GM19324 (cell line): ENCODE results near the gene CERT1.
A peak's percentile ranks its signal among the peaks of the same experiment; 100 is the strongest.

Experiments used
- ATAC-seq: cut with Tn5 transposase; IDR thresholded peaks from one replicate; pipeline ENCODE4 v1.9.1; 2021; ENCODE audit warnings: mild to moderate bottlenecking, moderate library complexity; ENCODE audit not compliant: unreplicated experiment, low FRiP score

Gene CERT1

DNA sequence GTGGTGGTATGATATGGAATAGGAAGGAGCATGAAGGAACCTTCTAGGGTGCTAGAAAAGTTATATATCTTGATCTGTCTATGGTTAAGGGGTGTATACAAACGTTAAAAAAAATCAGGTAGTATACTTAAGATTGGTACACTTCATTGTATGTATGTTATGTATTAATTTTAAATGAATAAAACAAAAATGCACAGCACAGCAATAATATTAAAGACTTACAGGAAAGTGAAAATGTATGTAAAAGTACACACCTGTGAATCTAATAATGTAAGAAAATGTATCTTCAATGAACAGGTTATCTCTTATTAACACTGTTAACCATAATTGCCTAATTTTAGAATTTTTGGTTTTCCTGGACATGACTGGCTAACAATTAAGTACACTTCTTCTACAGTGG is 97.2 kb downstream of the CERT1 start:
- no peak for ATAC-seq

DNA sequence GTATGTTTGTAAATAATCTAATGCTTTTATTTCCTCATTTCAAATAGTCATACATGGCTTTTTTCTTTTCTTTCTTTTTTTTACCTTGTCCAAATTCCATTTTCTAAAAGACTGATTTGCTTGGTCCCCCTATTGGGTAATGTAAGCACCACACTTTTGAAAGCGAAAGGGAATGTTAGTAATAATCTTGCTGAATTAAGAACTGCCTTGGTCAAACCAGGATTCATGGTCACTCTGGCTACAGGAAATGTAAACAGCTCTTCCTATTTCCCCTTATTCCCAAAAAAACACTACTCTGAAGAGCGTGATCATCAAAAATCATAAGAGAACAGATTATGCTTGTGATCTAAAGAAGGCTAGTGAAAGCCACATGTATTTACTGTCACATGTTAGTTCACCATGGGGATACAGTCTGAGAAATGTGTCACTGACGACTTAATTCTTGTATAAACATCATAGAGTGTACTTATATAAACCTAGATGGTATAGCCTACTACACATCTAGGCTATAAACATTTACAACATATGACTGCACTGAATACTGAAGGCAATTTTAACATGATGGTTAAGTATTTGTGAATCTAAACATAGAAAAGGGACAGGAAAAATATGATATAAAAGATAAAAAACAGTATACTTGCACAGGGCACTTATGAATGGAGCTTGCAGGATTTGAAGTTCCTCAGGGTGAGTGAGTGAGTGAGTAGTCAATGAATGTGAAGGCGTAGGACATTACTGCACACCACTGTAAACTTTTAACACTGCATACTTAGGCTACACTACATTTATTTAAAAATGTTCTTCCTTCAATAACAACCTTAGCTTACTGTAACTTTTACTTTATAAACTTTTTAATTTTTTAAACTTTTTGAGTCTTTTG is 99.1 kb downstream of the CERT1 start:
- no peak for ATAC-seq

DNA sequence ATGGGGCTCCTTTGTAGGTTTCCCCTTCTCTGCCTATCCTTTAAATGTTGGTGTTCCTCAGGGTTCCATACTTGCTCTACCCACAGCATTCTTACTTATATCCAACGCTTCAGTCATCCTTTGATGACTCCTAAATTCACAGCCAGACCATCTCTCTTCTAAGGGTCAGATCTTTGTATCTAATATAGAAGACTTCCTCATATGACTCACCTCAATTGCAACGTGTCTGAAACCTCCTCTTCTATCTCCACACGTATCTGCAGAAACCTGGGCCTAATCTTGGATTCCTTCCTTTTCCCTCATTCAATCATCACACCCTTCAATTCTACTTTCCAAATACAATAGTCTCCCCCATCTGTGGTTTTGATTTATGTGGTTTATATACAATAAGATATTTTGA is 106.1 kb downstream of the CERT1 start:
- ATAC-seq, result no peak

DNA sequence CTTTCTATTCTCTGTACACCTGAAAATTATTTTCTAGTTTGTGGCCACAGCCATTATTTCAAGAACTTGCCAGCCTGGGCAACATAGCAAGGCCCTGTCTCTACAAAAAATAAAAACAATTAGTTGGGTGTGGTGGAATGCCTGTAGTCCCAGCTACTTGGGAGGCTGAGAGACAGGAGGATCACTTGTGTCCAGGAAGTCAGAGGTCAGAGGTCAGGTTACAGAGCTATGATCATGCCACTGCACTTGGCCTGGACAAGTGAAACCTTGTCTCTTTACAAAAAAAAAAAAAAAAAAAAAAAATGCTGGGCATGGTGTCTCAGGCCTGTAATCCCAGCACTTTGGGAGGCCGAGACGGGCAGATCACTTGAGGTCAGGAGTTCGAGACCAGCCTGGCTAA is 116.2 kb downstream of the CERT1 start:
- no peak for ATAC-seq

DNA sequence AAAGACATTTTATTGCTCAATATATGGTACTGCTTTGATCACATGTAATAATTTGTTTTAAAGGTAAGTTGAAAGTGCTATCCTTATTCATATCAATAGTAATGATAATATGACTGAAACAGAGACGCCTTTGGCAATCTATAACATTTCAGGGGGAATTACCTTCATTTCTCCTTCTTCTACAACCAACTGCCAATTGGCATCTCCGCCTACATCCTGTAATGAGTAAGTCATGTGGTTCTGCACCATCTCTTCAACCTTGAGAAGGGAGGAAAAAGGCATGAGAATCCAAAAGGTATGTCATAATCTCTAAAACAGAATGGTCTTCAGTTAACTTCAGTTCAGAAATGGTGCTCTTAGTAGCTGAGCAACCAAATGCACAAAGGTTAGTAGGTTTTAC is 122.0 kb downstream of the CERT1 start:
- no peak for ATAC-seq

DNA sequence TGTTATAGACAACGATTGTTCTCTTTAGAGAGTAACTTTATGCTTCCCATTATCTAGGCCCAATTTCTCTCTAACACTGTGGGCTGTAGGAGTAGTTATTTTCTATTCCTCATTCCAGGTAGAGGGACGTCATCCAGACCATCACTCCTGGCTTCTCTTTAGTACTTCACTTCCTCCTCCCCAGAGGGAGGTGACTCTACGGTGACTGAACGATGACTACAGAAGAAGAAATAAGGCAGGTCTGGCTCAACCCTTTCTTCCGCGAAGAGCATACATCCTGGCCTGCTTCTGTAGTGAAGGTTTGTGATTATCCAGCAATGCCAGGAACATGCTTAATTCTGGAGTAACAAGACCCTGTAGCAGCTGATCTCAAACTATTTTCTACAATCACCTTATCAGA is 123.6 kb downstream of the CERT1 start:
- ATAC-seq, result no peak

DNA sequence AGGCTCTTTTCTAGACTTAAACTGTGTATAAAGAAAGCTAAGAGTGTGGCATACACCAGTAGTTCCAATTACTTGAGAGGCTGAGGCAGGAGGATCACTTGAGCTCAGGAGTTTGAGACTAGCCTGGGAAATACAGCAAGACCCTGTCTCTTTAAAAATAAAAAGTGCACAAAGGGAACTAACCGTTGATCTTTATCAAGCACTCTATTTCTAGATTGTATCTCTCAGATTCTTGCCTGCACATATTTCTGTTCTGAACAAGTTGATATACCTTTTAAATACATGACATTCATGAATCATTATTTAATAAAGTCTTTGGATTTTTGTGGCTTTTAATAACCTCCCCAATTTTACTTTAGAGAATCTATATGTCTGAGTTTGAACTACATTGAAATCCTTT is 127.2 kb downstream of the CERT1 start:
- ATAC-seq, result no peak

DNA sequence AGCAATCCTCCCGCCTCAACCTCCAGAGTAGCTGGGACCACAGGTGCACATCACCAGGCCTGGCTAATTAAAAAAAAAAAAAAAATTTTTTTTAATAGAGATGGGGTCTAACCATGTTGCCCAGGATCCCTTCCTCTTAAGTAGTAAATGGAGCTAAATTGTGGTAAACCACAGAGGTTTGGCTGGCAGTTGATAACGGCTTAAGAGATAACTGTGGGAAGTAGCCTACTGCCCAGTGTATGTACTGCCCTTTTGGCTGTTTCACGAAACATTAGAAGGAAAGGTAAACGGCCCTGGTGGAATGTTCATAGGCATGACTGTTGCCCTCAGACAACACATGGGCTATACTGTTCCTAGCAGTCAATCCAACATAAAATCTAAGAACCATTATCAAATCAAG is 130.0 kb downstream of the CERT1 start:
- ATAC-seq, result no peak

DNA sequence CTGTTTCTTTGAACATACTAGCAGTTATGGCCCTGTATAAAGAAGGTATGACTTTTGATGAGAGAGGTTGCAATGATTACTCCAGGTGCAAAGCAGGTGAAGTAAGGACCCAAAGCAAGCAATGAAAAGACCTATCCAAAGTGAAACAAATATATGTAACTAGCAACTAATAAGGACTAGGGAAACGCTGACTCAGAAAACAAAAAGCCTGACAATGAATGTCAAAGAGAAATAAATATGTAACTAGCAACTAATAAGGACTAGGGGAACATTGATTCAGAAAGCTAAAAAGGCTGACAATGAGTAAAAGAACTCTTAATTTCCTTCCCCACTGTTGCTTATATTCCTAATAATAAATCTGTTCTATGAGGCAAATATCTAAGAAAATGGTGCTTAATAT is 131.3 kb downstream of the CERT1 start:
- no peak for ATAC-seq

DNA sequence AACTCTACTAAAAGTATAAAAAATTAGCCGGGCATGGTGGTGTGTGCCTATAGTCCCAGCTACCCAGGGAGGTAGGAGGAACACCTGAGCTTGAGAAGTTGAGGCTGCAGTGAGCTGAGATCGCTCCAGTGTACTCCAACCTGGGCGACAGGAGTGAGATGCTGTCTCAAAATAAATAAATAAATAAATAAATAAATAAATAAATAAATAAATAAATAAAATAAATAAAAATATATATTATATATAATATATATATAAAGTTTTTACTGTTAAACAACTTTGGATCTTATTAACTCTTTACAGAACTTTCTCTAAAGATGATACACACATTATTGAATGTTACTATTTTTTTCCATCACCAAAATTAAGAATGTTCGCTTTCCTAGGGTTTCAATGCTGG is 136.0 kb downstream of the CERT1 start:
- ATAC-seq, result no peak

DNA sequence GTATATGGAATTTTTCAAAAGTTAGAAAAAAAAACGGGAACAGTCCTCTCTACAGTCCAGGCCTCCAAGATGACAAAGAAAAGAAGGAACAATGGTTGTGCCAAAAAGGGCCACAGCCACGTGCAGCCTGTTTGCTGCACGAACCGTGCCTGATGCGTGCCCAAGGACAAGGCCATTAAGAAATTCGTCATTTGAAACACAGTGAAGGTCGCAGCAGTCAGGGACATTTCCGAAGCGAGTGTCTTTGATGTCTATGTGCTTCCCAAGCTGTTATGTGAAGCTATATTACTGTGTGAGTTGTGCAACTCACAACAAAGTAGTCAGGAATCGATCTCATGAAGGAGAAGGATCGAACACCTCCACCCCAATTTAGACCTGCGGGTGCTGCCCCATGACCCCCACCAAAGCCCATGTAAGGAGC is 137.0 kb downstream of the CERT1 start:
- ATAC-seq, result no peak

DNA sequence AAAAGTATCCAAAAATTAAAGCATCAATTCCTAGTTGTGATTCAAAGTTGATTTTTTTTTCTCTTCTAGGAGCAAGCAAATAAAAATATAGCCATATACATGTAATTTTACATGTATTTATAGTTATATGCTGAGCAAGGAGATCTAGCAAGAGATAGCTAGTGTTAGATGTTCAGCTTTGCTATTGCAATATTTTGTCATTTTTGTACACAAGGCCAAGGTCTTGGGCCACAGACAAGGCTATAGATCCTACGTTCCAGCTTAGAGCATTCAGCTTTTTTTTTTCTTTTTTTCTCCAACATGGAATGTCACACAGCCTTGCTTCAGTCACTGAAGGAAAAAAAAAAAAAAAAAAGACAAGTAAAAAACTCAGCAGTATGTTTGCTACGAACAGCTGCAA is 137.6 kb downstream of the CERT1 start:
- ATAC-seq, result no peak

DNA sequence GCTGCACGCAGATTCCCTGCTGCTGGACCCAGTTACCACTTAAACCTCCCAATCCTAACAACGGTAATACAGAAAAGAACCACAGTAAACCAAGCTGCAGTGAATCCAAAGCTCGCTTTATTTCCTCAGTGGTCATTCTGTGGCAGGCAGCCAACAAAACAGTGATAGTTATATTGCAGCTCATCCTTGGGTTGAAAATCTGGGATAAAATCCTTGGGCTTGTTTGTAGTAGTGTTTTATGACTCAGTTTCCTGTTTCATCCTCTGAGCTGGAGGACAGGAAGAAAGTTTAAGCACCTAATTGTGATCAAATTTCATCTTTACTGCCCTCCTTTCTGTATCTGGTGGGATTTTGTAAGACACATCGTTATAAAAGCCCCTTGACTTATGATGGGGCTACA is 143.0 kb downstream of the CERT1 start:
- ATAC-seq, result no peak

DNA sequence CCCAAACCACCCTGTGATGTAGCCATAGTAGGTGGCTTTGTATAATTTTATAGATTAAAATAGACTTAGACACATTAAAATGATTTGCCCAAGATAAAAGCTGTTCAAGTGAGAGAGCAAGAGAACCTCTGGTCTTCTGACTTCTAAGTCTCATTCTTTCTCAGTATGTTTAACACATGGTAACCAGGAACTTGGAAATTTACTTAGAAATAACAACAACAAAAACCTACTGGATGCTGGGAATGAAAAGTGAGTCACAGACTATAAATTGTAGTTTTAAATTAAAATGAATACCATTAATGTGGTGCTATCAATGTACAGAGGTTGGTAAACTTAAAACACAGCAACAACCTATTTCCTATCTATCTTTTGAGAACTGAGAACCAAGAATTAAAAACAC is 144.0 kb downstream of the CERT1 start:
- no peak for ATAC-seq

DNA sequence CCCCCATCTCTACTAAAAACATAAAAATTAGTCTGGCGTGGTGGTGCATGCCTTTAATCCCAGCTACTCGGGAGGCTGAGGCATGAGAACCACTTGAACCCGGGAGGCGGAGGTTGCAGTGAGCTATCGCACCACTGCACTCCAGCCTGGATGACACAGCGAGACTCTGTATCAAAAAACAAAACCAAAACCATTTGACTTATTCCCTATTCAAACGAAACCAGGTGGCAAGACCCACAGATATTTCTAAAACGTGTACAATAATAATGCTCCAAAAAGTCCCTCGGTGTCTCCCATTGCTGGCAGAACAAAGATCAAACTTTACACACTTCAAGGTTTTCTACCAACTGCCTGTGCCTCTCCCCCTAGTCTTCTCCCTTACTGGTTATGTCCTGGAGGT is 144.6 kb downstream of the CERT1 start:
- ATAC-seq, result peak; percentile 75

DNA sequence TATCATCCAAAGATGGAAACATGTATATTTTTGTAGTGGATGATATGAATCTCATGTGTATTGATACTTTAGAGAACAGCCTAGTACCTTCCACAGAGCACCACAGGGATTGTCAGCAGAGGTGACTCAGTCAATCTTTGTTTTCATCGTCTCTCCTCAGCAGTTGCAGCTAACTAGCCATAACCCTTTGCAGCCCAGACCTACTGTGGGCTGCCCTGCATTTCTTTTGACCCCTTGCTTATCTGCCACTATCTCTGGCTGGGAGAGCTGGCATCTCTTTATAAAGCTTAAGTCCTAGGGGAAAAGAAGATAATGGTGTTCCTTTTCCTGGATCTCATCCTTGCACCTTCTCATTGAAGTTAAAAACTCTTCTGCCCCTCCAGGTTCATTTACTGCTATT is 145.7 kb downstream of the CERT1 start:
- no peak for ATAC-seq

DNA sequence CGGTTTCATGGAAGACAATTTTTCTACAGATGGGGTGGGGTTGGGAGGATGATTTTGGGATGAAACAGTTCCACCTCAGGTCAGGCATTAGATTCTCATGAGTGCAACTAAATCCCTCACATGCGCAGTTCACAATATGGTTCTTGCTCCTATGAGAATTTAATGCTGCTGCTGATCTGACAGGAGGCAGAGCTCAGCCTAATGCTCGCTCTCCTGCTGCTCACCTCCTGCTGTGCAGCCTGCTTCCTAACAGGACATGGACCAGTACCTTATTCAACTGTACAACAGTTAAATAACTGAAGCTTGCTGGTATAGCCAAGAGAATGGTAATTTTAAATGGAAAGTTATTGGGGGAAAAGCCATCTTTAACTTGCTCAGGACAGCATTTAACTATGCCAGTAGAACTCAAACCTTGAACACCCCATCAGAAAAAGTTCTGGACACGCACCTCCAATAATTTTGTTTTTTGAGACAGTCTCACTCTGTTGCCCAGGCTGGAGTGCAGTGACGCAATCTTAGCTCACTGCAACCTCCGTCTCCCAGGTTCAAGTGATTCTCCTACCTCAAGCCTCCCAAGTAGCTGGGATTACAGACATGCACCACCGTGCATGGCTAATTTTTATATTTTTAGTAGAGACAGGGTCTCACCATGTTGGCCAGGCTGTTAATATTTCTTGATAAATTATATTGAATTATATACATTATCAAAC is 146.7 kb downstream of the CERT1 start:
- ATAC-seq, result no peak

DNA sequence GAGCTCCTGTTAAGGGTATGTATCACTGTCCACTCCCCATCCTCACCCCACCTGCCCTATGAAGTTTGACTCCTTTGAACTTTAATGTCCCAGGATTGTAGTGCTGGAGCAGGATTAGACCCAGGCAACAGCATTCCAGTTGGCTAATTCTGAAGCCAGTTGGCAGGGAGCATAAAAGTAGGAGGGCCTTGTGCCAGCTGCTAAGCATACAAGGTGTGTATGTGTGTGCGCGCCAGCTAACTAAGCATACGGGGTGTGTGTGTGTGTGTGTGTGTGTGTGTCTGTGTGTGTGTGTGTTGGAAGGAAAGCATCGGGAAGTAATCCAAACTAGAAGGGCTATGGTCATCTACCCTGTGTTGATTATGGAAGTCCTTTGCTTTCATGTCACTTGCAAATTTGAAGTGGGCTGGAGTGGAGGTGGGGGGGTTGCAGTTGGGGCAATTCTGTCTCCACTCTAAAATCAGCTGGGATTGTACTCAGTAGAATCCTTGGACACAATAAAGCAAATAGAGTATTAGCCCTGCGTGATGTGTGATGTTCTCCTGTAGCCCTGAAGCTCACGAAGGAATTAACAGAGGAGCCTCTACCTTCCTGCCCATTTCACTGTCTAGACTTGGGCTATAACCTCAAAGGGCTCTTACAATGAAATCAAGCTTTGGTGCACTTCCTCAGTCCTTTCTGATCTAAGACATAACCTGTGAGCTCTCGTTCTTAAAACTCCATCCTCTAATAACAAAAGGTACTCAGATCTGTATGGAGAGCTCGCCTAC is 147.5 kb downstream of the CERT1 start:
- ATAC-seq, result no peak

DNA sequence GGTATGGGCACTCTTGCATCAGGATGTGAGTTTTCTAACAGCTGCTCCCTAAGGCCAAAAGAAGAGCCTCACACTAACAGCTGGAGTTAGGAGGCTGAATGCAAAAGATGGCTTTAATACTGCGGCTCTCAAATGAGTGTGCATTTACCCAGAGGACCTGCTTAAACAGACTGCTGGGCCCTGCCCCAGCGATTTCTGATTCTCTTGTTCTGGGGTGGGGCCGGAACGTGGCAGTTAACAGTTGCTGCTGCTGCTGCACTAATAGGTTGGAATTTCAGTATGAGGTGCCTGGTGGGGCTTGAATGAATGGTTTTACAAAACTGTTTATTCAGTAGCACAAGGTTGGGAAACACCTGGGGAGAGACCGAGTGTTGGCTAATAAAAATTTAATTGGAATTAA is 148.3 kb downstream of the CERT1 start:
- no peak for ATAC-seq

DNA sequence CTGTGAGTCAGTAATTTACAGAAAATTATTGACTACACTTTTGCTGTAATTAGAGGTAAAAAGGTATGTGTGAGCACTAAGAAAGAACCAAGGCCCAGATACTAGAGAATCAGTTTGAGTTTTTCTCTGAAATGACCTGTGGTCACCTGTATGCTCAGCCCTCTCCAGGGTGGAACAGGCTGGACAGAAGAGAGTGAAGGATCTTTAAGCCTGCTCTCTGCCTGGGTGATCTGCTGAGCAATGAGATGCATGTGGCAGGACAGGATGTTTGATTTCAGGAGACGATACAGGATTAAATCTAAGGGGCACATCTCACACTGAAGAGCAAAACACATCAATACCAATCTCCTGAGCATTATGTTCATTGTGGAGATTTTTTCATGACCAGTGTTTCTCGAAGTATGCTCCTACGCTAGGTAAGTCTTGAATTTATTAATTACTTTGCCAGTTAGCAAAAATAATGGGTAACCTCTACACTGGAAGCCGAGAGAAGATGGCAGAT is 148.9 kb downstream of the CERT1 start:
- ATAC-seq, result no peak

DNA sequence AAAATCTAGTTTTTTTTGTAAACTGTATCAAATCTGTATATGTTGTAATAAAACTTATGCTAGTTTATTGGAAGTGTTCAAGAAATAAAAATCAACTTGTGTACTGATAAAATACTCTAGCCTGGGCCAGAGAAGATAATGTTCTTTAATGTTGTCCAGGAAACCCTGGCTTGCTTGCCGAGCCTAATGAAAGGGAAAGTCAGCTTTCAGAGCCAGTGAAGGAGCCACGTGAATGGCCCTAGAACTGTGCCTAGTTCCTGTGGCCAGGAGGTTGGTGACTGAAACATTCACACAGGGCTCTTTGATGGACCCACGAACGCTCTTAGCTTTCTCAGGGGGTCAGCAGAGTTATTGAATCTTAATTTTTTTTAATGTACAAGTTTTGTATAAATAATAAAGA is 150.1 kb downstream of the CERT1 start:
- ATAC-seq, result no peak
